Right kidney (tissue), 9 donors: Measurements from ENCODE around the gene AIPL1.
"Not testable (repeated sequence)": the region's sequence is repeated elsewhere in the genome, so short reads cannot be mapped to it uniquely, and the experiment has no call there.

Experiments used
- DNase-seq: peaks from one replicate; pipeline ENCODE4 v3.0.0-alpha.2; 2016
- long read RNA-seq, 8 donors: transcript quantifications; one replicate each; lab custom pipeline, GENCODE V29; 2026

The AIPL1 gene, protein sequence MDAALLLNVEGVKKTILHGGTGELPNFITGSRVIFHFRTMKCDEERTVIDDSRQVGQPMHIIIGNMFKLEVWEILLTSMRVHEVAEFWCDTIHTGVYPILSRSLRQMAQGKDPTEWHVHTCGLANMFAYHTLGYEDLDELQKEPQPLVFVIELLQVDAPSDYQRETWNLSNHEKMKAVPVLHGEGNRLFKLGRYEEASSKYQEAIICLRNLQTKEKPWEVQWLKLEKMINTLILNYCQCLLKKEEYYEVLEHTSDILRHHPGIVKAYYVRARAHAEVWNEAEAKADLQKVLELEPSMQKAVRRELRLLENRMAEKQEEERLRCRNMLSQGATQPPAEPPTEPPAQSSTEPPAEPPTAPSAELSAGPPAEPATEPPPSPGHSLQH
- long read RNA-seq, donor 1: 0 reads
- long read RNA-seq, donor 2: 0 reads
- long read RNA-seq, donor 3: 0 reads
- long read RNA-seq, donor 4: 0 reads
- long read RNA-seq, donor 5: 0 reads
- long read RNA-seq, donor 6: 0 reads
- long read RNA-seq, donor 7: 0 reads
- long read RNA-seq, donor 8: 0 reads

DNA sequence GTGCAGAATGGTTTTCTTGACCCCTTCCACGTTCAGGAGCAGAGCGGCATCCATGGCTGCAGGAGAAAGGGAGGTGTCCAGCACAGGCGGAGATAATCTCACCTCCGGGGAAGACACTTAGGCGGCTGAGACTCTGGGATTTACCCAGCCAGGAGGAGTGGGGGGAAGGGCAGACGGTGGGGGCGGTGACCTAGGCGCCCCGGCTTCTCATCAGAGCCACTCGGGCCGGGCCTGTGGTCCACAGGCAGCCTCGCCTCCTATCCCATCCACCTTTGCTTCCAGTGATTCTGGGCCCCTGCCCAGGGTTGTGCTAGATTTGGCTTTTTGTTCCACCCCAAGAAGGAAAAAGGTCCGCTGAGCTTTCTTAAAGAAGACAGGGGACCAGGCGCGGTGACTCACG, at the start of gene AIPL1:
Gene AIPL1 (minus strand): TSS at position 71 of the 400 bp plus-strand sequence. CDS start 17 bp downstream, at position 54.
- DNase-seq: no peak

DNA sequence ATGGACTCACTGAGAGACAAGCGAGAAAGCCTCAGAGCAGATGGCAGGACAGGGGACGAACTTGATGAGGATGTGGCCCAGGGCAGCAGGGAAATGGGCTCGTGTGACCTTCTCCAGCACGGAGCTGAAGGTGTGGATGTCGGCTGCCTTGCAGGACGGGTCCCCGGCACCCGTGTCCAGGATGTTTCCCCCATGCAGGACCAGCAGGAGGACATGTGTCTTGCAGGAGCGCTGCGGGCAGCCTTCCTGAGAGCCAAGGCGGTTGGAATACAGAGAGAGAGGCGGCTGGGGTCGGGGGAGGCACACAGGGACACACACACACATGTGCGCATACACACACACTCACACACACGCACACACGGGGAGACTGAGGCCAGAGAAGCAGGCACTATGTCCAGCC, 48.6 kb upstream of the AIPL1 start:
- no peak for DNase-seq

DNA sequence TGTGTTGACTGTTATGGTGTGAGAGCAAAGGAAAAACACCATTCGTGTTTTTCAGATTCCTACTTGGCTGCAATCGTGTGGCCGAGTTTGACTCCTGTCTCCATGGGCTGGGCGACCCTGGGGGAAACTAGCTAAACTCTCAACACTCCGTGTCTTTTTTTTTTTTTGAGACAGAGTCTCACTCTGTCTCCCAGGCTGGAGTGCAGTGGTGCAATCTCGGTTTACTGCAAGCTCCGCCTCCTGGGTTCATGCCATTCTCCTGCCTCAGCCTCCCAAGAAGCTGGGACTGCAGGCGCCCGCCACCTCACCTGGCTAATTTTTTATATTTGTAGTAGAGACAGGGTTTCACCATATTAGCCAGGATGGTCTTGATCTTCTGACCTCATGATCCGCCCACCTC, 47.9 kb upstream of the AIPL1 start:
- not testable (repeated sequence) for DNase-seq

DNA sequence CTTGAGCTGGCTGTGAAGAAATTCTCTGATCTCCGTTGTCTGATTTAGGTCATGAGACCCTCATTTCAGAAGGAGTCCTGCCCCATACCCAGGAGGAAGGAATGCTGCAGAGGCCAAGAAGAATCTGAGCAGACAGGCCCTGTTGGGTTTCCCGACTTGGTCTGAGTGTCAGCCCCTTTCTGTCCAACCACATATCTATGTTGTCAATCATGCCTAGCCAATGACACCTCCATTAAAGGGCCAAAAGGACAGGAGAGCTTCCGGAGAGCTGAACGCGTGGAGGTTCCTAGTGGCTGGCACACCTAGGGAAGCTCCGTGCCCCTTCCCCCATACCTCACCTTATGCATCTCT, 47.2 kb upstream of the AIPL1 start:
- no peak for DNase-seq

DNA sequence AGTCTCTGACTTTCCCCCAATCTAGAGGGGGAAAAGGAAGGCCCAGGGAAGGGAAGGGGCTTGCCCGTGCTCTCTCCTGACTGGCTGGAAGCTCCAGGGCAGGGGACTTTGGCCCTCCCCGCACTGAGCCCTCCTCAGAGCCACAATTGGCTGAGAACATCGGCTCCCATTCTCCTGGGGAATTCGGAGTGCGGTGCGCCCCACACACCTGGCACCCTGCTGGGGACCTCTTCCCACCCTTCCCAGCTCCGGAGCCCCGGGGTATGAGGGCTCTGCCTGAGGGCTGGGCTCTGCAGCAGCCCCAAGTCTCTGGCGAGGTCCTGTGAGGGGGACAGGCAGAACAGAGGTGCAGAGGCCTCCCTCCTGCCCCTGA, 45.4 kb upstream of the AIPL1 start:
- DNase-seq: no peak

DNA sequence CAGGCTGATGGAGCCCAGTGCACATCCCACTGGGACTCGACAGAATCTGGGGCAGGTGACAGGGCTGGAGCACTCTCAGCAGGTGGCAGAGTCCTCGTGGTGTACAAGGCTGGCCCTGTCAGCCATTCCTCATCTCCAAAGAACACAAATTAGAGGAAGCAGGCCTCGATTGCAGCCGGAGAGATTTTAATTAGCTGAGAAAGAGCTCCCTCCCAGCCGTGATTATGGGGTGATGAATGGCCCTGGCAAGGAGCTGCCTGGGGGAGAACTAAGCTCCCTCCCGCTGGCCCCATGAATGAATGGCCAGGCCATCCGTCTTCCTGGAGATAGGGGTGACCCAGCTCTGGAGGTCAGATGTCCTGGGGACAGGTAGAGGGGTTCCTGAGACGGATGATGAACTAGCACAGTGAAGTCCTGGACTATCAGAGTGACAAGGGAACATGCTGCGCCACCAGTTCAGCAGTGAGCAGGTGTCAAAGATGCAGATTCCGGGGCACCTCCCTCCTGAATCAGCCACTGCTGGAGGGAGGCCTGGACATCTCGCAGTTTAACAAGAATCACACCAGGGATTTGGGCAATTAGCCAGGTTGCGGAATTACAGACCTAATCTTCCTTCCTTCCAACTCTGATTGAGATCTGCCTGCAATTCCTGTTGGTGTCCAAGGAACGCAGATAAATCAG, 44.8 kb upstream of the AIPL1 start:
- DNase-seq: no peak

DNA sequence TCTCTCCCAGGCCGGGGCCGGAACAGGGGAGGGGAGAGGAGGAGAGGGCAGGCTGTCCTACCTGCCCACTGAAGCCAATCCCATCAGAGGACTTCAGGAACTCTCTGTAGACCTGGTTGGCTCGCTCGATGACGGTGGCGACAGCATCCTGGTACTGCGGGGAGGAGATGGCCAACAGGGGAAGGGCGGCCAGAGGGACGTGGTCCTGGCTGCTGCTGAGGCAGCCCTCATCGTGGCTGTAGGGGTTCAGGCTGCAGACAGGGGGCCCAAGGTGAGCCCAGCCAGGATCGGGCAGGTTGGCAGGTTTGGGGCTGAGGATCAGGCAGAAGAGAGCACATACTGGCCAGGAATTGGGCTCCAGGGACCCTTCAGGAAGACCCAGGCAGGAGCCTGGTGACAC, 43.6 kb upstream of the AIPL1 start:
- DNase-seq: no peak

DNA sequence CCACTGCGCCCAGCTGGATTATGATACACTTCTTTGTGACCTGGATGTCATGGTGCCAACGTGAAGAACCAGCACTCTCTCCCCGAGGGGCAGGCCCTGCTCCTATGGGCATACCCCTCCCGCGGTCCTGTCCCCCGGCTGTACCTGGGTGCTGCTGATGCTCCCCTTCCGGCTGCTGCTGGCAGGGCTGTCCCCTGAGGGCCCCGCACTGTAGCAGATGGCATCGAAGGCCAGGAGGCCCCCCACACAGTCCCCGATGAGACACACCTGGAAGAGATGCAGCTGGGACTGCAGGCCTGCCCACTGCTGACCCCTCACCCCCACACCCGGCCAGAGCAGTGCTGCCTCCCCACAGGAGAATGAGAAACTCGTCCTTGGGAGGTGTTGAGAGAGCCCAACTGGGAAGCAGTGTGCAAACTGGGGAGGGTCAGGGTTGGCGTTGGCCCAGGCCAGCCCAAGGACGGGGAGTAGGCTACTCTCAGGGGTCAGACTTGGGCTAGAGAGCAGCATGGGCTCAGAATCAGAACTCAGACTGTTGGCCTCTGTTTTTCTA, 43.0 kb upstream of the AIPL1 start:
- no peak for DNase-seq

DNA sequence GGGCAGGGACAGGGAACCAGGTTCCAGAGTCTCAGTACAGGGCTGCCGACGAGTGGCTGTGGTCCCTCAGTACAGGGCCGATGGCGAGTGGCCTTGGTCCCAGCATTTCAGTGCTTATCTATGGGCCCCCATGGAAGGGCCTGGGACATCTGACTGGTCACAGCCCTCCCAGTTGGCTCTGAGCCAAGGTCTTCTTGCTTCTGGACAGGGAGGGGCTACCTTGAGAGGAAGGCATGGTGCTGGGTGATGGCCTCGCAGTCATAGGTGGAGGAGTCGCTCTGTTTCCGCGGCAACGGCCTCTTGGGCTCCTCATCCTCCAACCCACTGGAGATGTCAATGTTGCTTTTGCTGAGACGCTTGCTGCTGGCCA, 41.9 kb upstream of the AIPL1 start:
- no peak for DNase-seq

DNA sequence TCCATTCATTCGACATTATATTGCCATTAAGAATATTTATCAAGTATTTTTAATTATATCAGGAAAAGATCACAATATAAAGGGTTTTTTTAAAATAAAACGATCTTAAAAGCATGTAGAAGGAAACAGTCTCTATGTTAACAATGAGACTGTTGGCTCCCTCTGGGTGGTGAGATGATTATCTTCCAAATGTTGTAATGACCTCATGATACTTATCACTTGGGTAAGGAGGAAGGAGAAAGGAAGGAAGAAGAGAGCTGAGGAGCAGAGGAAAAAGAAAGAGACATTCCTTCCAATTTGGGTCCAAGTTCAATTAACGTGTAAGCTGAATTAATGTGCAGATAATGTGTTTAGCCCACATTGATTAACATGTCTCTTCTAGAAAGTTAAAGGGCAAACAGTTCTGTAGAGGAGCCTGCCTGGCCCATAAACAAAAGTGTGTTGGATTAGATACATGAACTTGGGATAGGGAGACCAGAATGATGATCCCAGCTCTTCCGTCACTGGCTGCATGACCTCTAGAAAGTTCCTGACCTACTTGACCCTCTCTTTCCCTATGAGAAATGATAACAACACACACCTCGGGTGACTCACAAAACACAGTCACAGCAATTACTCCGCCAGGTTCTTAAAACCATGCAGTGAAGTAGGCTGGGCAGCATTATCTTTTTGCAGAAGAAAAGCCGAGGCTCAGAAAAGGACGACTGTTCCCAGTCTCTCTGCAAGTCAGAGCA, 41.3 kb upstream of the AIPL1 start:
- DNase-seq: no peak

DNA sequence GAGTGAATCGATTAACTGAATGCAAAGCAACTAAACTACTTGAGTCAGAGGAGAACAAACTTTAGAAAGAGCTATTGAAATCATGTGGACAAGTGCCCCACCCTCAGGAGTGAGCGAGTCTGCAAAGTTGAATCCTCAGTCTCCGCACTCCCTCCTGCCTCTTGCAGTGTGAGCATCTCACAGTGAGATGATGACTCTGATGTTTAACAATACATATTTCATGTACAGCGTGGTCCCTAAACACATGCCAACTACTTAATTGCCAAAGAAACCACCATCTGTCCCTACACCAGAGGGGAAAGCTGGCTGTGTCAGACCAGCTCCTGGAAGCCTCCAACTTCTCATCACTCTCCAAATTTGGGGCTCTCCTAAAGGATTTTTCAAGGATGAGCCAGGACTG, 40.5 kb upstream of the AIPL1 start:
- DNase-seq: no peak

DNA sequence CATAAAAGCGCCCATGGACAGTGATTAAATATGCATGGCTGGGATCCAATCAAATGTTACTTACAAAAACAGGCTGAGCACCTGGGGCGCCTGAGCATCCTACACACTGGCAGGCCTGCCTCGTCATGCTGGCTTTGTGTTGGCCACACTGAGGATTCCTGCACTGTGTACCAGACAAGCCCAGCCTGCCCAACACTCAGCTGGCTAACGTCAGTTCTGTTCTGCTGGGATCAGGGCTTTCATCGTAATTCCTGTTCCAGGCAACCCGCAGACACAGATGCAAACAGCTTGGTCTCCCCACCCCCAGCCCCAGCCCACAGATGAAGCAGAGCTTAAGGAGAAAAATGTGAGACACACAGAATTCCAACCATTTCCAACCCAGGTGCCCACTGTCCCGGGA, 40.0 kb upstream of the AIPL1 start:
- DNase-seq: no peak

DNA sequence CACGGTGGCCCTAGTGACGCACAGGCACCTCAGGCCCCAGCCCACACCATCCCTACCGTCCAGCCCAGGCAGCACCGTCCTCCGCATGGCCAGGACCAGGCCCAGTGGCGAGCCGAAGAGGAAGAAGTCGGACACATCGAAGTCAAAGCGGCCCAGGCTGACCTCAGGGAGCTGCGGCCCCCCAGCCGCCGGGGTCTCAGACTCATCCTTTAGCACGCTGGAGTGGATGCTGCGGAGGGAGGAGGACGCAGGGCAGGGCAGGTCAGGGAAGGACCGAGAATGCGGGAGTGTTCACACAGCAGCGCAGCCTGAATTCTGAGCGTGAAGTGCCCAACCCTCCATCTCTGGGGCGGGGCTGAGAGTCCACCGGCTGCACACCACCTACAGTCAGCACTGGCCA, 39.5 kb upstream of the AIPL1 start:
- no peak for DNase-seq

DNA sequence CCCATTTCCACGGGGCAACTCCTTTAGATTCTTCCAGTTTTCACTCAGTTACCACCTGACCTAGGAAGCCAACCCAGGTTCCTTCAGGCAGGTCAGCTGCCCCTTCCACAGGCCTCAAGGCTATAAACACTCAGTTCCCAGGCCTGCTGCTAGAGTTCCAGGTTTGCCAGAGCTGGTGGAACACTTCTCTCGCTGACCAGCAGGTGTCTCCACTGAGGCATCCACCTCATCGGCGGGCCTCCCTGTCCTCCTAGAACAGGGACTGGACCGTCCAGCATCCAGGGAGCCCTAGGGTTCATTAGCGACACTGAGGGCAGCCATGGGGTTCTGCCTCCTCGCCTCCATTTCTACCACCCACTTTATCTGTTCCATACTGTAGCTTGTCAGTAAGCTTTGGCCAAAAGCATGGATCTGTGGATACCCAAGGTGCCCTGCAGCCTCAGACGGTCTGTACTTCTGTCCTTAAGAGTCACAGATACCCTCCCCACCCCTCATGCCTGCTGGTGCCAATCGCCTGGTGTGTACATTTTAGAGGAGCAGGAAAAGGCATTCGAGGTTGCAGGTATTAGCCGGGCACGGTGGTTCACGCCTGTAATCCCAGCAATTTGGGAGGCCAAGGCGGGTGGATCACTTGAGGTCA, 38.3 kb upstream of the AIPL1 start:
- DNase-seq: peak; percentile 68

DNA sequence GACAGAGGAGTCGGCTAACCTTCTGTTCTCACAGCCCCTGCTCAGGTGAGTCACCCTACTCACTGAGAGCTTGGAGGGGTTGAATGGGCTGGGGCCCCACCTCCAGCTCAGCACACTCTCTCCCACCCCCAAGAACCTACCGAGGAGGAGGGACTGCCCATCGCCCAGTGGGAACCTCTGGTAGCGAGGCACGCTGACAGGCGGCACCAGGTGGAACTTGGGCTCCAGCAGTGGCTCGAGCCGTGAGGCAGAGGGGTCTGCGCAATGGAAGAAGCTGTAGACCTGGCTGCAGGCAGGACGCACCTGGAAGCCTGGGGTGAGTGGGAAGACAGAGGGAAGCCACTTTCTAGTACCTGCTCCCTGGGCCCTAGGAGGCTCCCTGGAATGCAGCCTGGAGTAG, 37.6 kb upstream of the AIPL1 start:
- DNase-seq: no peak

DNA sequence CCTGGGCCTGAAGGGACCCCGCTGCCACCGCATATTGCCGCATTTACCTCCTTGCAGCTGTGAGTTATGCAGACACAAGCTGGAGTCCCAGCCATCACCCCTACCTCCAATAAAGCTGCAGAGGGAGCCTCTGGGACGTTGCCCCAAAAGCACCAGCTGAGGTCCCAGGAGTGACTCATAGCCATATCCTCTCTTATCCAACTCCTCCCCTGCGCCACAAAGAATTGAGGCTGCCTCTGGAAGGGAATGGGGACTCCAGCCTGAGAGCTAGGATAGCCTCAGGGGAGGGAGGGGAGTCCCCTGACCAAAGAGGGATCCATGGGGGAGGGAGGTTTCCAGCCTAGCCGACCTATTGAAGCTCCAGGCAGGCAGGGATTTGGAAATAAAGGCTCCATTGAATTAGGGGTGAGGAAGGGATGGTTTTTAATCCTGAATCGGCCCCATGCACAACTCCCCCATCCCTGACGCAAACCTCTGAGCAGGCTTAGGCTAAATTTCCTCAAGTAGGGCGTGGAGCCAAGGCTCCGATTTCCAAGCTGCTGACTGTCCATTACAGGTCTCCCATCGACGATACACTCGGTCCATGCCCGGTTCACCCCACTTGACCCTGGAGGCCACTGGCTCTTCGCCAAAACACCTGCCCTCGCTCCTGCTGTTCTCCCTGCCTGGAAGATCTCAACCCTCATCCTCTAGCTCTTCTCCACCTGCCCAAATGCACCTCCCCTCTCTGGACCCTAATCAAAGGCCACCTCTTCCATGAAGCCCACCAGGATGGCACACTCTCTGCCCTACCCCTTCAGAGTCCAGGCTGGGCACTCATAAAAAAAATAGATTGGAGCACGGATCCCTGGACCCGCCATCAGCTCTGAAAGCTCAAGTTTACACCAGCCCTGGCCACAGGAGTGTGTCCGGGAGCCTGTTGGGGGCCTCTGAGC, 36.9 kb upstream of the AIPL1 start:
- no peak for DNase-seq

DNA sequence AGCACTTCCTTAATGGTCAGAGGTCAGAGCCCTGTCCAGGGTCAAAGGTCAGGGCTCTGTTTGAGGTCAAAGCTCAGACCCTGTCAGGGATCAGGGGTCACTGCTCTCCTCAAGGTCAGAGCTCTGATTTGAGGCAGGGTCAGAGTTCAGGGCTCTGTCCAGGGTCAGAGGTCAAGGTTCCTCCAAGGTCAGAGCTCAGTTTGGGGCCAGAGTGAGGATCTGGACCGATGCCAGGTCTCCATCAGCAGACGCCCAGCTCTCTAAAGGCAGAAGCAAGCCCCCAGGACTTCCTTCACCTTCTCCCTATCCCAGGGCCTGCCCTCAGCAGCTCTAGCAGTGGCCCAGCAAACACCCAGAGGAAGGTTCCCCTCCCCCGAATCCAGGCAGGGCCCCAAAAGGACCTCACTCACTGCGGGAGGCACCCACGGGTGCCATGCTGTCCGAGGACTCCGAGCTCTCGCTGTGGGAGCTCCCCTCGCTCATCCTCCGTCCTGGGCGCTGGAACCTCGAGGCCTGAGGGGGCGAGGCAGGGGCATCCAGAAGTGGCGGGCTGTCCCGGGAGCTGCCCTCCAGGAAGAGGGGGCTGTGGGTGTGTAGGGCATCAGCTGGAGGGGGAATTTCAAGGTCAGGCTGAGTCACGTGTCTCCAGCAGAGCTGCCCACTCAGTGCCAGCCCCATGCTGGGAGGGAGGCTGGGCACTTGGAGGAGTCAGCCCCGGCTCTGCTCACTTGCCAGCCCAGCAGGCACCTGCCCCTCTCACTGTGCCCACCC, 36.0 kb upstream of the AIPL1 start:
- no peak for DNase-seq

DNA sequence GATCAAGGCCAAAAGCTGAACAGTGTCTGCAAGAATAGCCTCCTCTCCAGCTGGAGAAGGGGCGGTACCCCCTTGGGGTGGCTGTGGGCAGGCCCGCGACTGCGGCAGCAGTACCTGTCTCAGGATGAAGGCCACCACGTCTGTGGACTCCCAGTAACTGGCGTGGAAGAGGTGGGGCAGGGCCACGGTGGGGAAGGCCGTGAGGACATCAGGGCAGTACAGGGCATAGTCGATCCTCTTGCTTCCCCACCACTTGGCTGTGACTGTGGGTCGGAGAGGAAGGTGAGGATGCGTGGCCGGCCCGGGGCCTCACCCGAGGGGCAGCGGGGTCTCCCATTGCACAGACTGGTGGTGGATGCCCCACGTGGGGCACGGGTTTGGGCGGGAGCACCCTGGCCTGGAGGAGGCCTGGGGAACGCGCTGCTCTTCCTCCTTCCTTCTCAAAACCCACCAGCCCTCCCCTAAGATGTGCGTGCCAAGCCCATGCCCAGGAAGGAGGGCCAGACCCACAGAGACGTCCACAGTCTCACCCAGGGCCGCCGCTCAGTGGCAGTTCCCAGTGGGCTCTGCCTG, 35.3 kb upstream of the AIPL1 start:
- no peak for DNase-seq

DNA sequence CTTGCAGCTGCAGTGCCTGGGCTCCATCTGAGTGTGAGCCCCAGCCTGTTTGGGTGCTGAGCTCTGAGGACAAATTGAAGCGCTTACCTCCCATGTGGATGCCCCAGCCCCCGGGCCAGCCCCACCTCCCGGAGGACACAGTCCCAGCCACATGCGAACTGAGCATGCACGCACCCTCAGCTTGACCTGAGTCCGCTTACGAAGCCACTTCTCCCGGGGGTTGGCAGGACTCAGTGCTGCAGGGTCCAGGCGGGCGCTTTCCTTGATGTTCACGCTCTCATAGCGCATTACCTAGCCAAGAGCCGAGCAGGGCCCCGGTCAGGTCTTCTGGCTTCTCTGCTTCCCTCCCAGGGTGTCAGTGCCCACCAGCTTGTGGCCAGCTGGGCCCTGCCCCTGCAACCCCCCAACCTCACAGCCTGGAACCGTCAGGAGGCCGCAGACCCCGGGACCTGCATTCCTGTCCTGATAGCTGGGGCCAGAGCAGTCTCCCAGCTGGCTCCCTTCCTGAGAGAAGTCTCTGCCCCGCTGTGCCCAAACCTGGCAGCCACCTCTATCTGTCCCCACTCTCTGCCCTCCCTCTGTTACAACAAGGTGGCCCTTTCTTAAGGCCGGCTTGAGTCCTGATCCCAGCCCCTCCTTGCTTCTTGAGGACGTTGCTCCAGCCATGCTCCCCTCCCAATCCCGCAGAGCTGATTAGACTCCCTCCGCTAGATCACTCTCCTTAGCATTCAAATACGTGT, 33.3 kb upstream of the AIPL1 start:
- DNase-seq: no peak
